Skeletal muscle satellite cell (primary cell): Measurements from ENCODE around the gene EEFSEC.

Experiments used
- H3K27me3 ChIP-seq: 2 replicates; pipeline ENCODE4 v1.7.0; 2013; ENCODE audit warnings: low read length; ENCODE audit not compliant: control insufficient read depth, insufficient read depth
- H3K36me3 ChIP-seq: 2 replicates; pipeline ENCODE4 v1.7.0; 2013; ENCODE audit warnings: mild to moderate bottlenecking, control low read depth, low read length; ENCODE audit not compliant: insufficient read depth
- H3K4me1 ChIP-seq: 2 replicates; pipeline ENCODE4 v1.7.0; 2013; ENCODE audit warnings: low read length; ENCODE audit not compliant: control insufficient read depth, insufficient read depth
- H3K4me2 ChIP-seq: 2 replicates; pipeline ENCODE4 v1.7.0; 2013; ENCODE audit warnings: mild to moderate bottlenecking, low read length
- H3K4me3 ChIP-seq: 2 replicates; pipeline ENCODE4 v1.7.0; 2013; ENCODE audit warnings: low read length
- H3K9ac ChIP-seq: 2 replicates; pipeline ENCODE4 v1.7.0; 2013; ENCODE audit warnings: mild to moderate bottlenecking, low read depth, low read length, moderate library complexity
- H3K9me3 ChIP-seq: replicated peaks from 2 replicates; pipeline ENCODE4 v1.7.0; 2013; ENCODE audit warnings: mild to moderate bottlenecking, control low read depth, low read length

The EEFSEC gene

GRCh38 chr3:128408012-128408692 lies 254.9 kb downstream of the EEFSEC start:
- no peaks in the 10 kb centered on the region for H3K9me3 ChIP-seq
- no peaks in the 10 kb centered on the region for H3K4me1 ChIP-seq
- H3K27me3 ChIP-seq: no peaks in the 10 kb centered on the region
- H3K4me2 ChIP-seq: no peak overlapping the region
- no peak overlapping the region for H3K9ac ChIP-seq
- no peaks in the 10 kb centered on the region for H3K36me3 ChIP-seq
- H3K4me3 ChIP-seq: no peak overlapping the region

GRCh38 chr3:128408693-128409623 lies 255.7 kb downstream of the EEFSEC start:
- H3K4me3 ChIP-seq: no peak overlapping the region
- no peaks in the 10 kb centered on the region for H3K9me3 ChIP-seq
- H3K4me2 ChIP-seq: no peak overlapping the region
- no peaks in the 10 kb centered on the region for H3K36me3 ChIP-seq
- no peaks in the 10 kb centered on the region for H3K4me1 ChIP-seq
- H3K27me3 ChIP-seq: no peaks in the 10 kb centered on the region
- no peak overlapping the region for H3K9ac ChIP-seq

- no peaks in the 10 kb centered on the region for H3K9me3 ChIP-seq
- no peaks in the 10 kb centered on the region for H3K27me3 ChIP-seq
- no peak overlapping the region for H3K4me3 ChIP-seq
- no peak overlapping the region for H3K9ac ChIP-seq
- no peaks in the 10 kb centered on the region for H3K36me3 ChIP-seq
- no peak overlapping the region for H3K4me2 ChIP-seq
- H3K4me1 ChIP-seq: no peaks in the 10 kb centered on the region
These were observed 256.6 kb downstream of the EEFSEC start for GRCh38 chr3:128409624-128410581.

- Histone ChIP-seq H3K4me1 (no peaks in the 10 kb centered on the region), H3K4me2 (no peak overlapping the region), H3K4me3 (no peak overlapping the region), H3K9ac (no peak overlapping the region), H3K9me3 (no peaks in the 10 kb centered on the region), H3K27me3 (no peaks in the 10 kb centered on the region), H3K36me3 (no peaks in the 10 kb centered on the region)
These were observed 257.6 kb downstream of the EEFSEC start for GRCh38 chr3:128410669-128411573.

- no peak overlapping the region for H3K4me3 ChIP-seq
- no peak overlapping the region for H3K4me2 ChIP-seq
- H3K9me3 ChIP-seq: no peaks in the 10 kb centered on the region
- H3K4me1 ChIP-seq: peaks cover 4% of the 10 kb centered on the region
- no peak overlapping the region for H3K9ac ChIP-seq
- no peaks in the 10 kb centered on the region for H3K36me3 ChIP-seq
- no peaks in the 10 kb centered on the region for H3K27me3 ChIP-seq
These were observed 258.3 kb downstream of the EEFSEC start for GRCh38 chr3:128411574-128412064.

GRCh38 chr3:128412180-128413002 lies 259.1 kb downstream of the EEFSEC start:
- H3K27me3 ChIP-seq: no peaks in the 10 kb centered on the region
- H3K9me3 ChIP-seq: no peaks in the 10 kb centered on the region
- no peak overlapping the region for H3K4me3 ChIP-seq
- H3K4me2 ChIP-seq: no peak overlapping the region
- H3K4me1 ChIP-seq: peaks cover 10% of the 10 kb centered on the region
- H3K9ac ChIP-seq: no peak overlapping the region
- no peaks in the 10 kb centered on the region for H3K36me3 ChIP-seq

- no peaks in the 10 kb centered on the region for H3K9me3 ChIP-seq
- no peaks in the 10 kb centered on the region for H3K36me3 ChIP-seq
- no peak overlapping the region for H3K4me3 ChIP-seq
- no peak overlapping the region for H3K4me2 ChIP-seq
- no peaks in the 10 kb centered on the region for H3K27me3 ChIP-seq
- peaks cover 10% of the 10 kb centered on the region for H3K4me1 ChIP-seq
- H3K9ac ChIP-seq: no peak overlapping the region
These were observed 259.7 kb downstream of the EEFSEC start for GRCh38 chr3:128413003-128413370.

- no peaks in the 10 kb centered on the region for H3K9me3 ChIP-seq
- no peaks in the 10 kb centered on the region for H3K36me3 ChIP-seq
- H3K4me1 ChIP-seq: peaks cover 10% of the 10 kb centered on the region
- H3K4me2 ChIP-seq: no peak overlapping the region
- no peak overlapping the region for H3K4me3 ChIP-seq
- no peak overlapping the region for H3K9ac ChIP-seq
- H3K27me3 ChIP-seq: no peaks in the 10 kb centered on the region
These were observed 260.3 kb downstream of the EEFSEC start for GRCh38 chr3:128413413-128414205.

- Histone ChIP-seq H3K4me1 (peaks cover 10% of the 10 kb centered on the region), H3K4me3 (no peak overlapping the region), H3K9me3 (no peaks in the 10 kb centered on the region), H3K36me3 (no peaks in the 10 kb centered on the region), H3K9ac (no peak overlapping the region), H3K27me3 (no peaks in the 10 kb centered on the region), H3K4me2 (no peak overlapping the region)
These were observed 262.0 kb downstream of the EEFSEC start for GRCh38 chr3:128415200-128415772.
